ENCODE measurements around the gene EGFLAM.

Gene EGFLAM

DNA sequence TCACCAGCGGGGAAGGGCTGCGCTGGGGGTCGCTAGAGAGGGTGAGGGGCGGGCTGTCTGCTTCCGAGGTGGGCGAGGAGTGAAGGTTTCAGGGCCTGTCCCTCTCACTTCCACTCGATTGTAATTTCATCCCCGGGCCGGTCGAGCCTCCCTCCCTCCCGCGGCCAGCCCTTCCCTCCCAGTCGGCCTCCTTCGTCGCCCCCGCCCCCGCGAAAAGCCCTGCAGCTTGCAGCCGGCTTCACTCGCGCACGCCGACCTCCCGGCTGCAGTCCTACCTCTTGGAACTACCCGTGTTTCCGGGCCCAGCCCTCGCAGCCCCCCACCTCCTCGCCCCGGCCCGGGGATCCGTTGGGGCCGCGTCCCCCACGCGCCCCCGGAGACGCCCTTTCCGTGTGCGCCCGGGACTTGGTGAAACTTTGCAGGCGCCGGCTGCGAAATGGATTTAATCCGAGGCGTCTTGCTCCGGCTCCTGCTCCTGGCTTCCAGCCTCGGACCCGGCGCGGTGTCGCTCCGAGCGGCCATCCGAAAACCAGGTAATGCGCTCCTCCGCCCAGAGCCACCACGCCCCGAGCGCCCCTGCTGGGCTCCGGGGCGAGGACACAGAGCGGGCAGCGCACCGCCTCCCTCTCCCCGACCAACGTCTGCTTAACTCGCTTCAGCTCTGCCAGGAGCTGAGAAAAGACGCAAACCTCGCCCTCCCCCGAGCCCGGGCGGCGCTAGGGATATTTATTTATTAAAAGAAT lies at the start of gene EGFLAM:
Gene EGFLAM, plus strand, starts transcription at position 241 of the 743 bp plus-strand sequence. Its CDS starts 196 bp downstream, at position 437.
- peak; percentile 26 for DNase-seq

DNA sequence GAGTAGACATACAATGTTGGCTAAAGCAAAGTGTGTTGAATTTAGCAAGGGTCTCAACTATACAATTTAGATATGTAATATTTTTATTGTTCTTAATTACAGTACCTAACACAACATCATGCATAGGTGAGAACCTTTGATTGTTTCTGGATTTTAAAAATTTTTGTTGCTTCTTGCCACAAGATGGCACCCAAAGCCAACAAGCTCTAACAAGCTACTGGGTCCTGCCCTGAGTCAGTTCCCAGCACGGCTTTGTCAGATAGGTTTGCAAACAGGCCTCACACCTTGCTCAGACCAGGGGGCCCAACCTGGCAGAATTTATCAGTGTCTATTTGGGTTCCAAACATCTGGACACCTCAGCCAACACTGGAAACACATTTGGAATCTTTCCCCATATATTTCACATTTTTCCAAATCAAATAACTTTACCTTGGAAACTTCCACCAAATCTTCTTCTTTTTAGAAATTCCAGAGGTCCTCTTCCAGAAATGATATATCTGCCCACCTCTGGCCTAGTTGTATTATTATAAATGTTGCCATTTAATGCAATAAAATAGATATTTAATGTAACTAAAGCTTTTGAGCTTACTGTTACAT lies 49.5 kb upstream of the EGFLAM start:
- peak; percentile 3 for DNase-seq

DNA sequence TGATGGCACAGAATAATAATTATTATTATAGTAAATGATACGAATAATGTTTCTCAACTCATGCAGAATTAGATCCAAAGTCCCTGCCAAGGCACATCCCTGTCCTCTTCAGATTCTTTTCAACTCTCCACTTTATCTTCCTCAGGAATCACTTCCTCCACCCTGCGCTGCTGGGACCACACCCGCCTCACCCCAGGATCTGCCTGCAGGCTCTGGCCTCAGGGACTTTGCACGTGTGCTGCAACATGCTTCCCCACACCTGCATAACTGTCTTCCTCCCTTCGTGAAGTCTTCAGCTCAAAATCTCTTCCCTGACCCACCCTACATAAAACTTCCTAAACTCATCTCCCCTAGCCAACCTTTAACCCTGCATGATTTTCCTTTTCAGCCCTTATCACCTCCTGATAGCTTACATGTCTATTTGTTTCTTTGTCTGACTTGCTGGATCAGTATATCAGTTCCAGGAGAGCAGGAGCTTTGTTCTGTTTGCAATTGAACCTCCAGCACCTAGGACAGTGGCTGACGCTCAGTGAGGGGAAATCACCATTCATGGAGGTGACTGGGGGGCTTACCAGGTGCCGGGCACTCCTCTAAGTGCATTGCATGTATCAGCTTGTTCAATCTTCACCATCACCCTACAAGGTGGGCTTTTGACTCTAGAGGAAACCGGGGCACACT lies 47.5 kb upstream of the EGFLAM start:
- DNase-seq: no peak

GRCh38 chr5:38211354-38211710 lies 47.0 kb upstream of the EGFLAM start:
- no peak for DNase-seq

DNA sequence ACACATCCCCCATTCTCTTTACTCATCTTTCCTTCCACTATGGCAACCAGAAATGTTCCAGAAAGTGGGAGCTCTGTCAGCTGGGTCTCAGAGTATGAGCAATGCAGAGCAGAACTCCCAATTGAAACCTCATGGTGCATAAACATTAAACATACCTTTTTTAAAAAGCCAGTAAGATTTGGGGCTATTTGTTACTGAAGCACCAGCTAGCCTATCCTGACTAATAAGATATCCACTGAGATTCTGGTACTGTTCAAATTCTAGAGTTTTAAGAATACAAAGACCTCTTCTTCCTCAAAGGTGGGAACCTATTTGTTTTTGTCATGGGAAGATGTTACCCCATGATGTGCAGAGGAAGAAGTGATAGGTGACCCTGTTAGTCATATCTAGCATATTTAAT lies 46.1 kb upstream of the EGFLAM start:
- no peak for DNase-seq

- no peak for DNase-seq
Observed at GRCh38 chr5:38226091-38226490, 32.3 kb upstream of the EGFLAM start.

DNA sequence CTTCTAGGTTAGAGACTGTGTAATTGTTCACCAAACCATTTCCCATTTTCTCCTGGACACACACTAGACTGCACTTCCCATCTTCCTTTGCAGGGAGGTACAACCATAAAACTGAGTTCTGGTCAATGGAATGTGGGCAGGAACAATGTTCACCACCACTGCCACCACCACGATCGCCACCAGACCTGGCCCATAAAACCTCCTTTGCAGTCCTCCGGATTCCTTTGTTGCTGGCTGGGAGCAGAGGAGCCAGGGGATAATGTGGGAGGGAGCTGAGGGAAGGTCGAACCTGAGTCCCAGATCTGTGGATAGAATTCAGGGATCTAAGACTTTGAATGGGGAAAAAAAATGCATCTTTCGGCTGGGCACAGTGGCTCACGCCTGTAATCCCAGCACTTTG lies 29.4 kb upstream of the EGFLAM start:
- DNase-seq: no peak

GRCh38 chr5:38234737-38235136 lies 23.6 kb upstream of the EGFLAM start:
- no peak for DNase-seq

DNA sequence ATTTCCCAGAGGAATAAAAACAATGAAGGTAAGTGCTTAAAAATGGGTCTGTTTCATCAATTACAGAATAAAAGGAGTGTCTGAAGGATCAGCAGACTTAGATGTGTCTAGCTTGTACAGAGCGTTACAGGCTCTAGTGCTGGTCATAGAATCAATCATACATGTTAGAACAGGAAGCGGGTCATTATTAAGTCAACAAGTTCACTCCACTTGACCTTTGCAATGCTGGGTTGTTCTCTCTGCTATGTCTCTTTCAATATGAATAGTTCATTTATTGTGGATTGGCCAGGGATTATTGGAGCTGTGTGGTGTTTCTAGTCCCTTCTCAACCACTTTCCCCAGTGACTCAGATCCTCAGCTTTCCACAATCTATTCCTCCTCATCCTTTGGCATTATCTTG lies 20.7 kb upstream of the EGFLAM start:
- no peak for DNase-seq

DNA sequence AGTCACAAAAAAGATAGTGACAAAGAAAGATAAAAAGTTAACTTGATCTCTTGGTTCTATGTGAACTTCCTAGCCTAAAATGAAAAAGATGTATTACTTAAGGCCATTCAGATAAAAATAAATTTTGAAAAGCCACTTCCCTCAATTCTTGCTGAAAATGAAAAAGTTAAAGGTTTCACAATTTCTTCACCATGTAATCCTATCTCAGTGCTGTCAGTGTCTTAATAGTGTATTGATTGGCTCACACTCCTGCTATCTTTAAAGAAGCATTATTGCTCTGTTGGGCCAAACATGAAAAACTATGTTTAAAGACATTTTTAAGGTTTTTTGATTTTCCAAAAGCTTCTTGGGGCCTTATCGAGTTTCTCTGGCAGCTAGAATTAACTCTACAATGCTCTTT lies 18.1 kb upstream of the EGFLAM start:
- no peak for DNase-seq

DNA sequence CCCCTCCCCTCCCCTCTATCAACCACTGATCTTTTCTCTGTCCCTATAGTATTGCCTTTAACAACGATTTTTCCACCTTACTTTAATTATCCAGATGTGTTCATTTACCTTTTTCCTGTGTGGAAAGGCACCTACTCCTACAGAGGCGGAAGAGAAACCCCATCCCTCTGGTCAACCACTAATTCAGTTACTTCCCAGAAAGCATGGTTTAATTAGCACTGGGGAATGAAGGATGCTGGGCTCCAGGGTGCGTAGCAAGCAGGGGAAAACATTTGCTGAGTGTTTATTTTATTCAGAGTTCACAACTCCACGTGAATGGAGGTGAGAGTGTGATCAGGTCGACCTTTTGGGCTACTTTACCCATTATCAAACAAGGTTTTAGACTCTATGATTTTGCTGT lies 16.7 kb upstream of the EGFLAM start:
- no peak for DNase-seq

- no peak for DNase-seq
Observed at GRCh38 chr5:38245307-38245706, 13.1 kb upstream of the EGFLAM start.

DNA sequence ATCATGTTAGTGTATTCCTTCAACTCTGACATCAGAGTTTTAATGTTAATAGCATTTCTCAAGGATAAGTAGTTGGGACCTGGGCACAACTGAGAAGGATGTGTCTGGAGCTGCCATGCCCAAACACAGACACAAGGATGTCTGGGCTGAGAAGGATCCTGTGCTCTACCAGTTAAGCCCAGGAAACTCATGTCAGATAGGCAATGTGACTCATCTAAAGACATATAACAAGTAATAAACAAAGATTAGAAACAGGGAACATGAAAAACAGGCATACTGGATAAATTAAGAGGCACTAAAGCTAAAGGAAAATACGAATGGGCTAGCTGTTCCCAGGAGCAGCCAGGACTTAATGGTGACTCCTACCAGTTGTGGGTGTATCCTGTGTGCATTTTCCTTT lies 9.1 kb upstream of the EGFLAM start:
- no peak for DNase-seq

DNA sequence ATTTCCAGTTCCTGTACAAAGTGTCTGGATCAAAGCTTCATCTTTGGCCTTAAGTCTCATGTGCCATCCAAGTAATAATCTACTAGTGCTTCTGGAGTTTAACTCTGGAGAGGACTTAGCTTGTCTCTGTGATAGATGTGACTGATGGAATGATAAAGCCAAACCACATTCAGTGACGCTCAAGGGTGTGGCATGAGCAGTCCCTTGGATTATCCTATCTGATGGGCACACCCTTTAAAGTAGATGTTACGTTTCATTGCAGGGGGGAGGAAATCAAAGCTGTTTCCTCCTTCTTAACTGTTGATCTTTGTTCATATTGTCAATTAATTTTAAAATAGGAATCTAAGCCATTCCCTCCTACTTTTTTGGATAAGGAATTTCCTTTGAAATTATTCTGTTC lies 8.5 kb upstream of the EGFLAM start:
- no peak for DNase-seq

GRCh38 chr5:38250763-38251448 lies 7.5 kb upstream of the EGFLAM start:
- no peak for DNase-seq

GRCh38 chr5:38253759-38254158 lies 4.6 kb upstream of the EGFLAM start:
- DNase-seq: no peak

DNA sequence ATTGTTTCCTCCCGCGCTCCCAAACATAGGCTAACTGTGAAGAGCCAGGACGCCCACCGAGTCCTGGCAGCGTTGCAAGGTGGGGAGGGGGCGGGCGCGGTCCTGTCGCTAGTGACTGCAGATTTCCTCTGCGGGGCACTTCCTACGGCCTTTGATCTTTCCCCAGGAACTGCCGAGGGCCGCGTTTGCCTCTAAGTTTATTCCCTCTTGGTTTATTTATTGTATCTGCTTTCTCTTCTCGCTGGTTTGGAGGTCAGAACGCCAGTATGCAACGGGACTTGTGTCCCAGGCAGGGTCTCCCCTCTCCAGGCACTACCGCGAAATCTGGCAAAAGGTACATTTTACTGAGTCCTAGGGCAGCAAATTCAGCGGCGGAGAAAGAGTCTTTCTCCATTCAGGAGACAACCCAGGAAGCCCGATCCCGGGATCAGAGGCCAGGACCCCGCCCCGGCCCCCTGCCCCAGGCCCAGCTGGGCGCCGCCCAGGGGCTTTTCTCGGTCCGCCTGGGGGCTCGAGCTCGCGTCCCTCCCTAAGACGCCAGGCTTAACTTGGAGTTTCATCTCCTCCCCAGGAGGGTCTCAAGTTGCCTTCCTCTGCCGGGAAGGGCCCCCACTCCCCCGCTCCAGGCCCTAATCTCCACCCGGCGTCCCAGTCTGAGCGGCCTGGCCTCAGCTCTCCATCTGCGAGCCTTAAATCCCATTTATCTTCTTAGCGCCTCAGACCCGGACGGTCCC lies 884 bp upstream of the EGFLAM start:
- DNase-seq: no peak

- DNase-seq: no peak
Observed at GRCh38 chr5:38258042-38258318, 379 bp upstream of the EGFLAM start.

DNA sequence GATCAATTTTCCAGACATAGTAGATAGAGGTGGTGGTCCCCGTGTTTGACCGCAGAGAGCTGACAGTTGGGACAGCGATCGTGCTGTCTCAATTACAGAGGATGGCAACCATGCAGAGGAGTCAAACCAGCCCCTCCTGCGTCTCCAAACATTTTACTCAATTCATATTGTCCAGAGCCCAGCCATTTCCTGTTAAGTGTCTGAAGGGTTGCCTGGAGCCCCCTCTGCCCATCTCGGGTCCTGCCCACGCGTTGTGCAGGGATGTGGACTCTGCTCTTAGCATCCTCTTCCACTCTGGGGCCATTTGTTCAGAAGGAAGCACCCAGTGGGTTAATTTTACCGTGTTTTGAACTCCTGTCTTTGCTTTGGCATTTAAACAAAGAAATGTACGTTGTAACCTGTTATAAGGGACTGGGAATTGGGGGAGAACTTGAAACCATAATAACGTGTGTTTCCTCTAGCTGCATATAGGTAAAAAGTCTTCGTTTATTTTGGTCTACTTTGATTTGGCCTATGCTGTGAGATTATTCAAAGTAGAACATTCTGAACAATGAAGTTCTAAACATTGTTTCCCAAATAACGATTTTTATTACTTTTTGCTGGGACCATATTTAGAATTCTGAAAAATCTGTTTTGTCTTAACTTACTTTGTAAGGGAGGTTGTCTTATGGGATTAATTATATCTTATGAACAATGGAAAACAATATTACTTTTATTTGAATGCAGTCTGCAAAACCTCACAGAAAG lies 876 bp downstream of the EGFLAM start:
- DNase-seq: no peak

GRCh38 chr5:38259809-38260160 lies 1.4 kb downstream of the EGFLAM start:
- DNase-seq: no peak

- DNase-seq: no peak
Observed at GRCh38 chr5:38263983-38264382, 5.6 kb downstream of the EGFLAM start.

- DNase-seq: peak; percentile 13
Observed at GRCh38 chr5:38265546-38266179, 7.3 kb downstream of the EGFLAM start.
